ENCODE data around the gene TULP4. TPM values are rescaled to one million over a fixed set of nuclear protein-coding genes. Genes with fewer than 3 reads are reported as not detected.

The TULP4 gene
- total RNA-seq, 1 experiment from 2014 or later: 126 TPM

GRCh38 chr6:158441716-158442215, 129.5 kb downstream of the TULP4 start:
- H3K27ac Mint-ChIP-seq (ENCODE audit: unreplicated experiment): no peak overlapping the region
- BruUV-seq (replicated peaks): no TSS peak
- H3K36me3 Mint-ChIP-seq (ENCODE audit: insufficient read depth, unreplicated experiment): peaks cover 43% of the 10 kb centered on the region

DNA sequence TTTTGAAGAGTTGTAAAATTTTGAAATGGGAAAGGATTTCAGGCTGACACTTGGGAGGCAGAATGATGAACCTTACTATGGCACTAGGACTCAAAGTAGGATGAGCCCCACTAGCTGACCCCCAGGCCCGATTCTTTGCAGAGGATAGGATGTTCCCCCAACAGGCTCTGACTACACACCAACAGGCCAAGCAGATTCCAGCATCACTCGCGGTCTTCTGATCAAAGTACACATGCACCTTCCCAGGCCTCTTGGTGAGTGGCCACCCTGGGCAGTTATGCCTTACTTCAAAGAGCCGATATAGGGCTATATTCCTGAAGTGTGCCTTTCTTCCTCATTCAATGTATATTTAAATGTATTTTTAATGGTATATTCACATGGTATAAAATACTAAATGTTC, 130.0 kb downstream of the TULP4 start:
- Mint-ChIP-seq H3K4me1 (ENCODE audit: low read depth, unreplicated experiment) (no peaks in the 10 kb centered on the region), H3K27me3 (ENCODE audit: insufficient read depth, unreplicated experiment) (no peaks in the 10 kb centered on the region), H3K36me3 (ENCODE audit: insufficient read depth, unreplicated experiment) (peaks cover 43% of the 10 kb centered on the region), H3K9me3 (ENCODE audit: unreplicated experiment) (no peaks in the 10 kb centered on the region), H3K4me3 (ENCODE audit: unreplicated experiment) (no peak overlapping the region), H3K27ac (ENCODE audit: unreplicated experiment) (no peak overlapping the region)
- no peaks in the 10 kb centered on the region for H3K27me3 ChIP-seq (replicated peaks; ENCODE audit: control insufficient read depth, insufficient read depth, low read length)
- TF ChIP-seq CTCF (IDR thresholded peaks at IDR 0.05; ENCODE audit: insufficient read depth in 1 of 2, low read depth in 1 of 2, low read length in 1 of 2, severe bottlenecking in 1 of 2, unreplicated experiment in 1 of 2): no peak
- H3K4me1 ChIP-seq: no peaks in the 10 kb centered on the region
- CTCF ChIA-PET: no interaction called here
- H3K4me3 ChIP-seq (ENCODE audit: low read depth, low read length): no peak overlapping the region
- intact Hi-C loops (cut with micrococcal nuclease; ENCODE audit: unreplicated experiment): no loop called here
- no TSS peak for BruUV-seq (replicated peaks)
- peaks cover 4% of the 10 kb centered on the region; the same call in 1 of the 2 replicates for H3K36me3 ChIP-seq (ENCODE audit: control insufficient read depth, insufficient read depth, low read length)
- H3K9me3 ChIP-seq: no peaks in the 10 kb centered on the region
- POLR2A ChIA-PET: no interaction called here
- DNase-seq: no peak

More at GRCh38 chr6:158441716-158442215, 129.5 kb downstream of the TULP4 start:
- Histone ChIP-seq H3K9me3 (no peaks in the 10 kb centered on the region), H3K4me3 (ENCODE audit: low read depth, low read length) (no peak overlapping the region), H3K27me3 (replicated peaks; ENCODE audit: control insufficient read depth, insufficient read depth, low read length) (no peaks in the 10 kb centered on the region), H3K36me3 (ENCODE audit: control insufficient read depth, insufficient read depth, low read length) (peaks cover 4% of the 10 kb centered on the region; the same call in 1 of the 2 replicates), H3K4me1 (no peaks in the 10 kb centered on the region)
- Mint-ChIP-seq H3K4me3 (ENCODE audit: unreplicated experiment) (no peak overlapping the region), H3K4me1 (ENCODE audit: low read depth, unreplicated experiment) (no peaks in the 10 kb centered on the region), H3K27me3 (ENCODE audit: insufficient read depth, unreplicated experiment) (no peaks in the 10 kb centered on the region), H3K9me3 (ENCODE audit: unreplicated experiment) (no peaks in the 10 kb centered on the region)
- POLR2A ChIA-PET: no interaction called here
- no peak for TF ChIP-seq CTCF (IDR thresholded peaks at IDR 0.05; ENCODE audit: insufficient read depth in 1 of 2, low read depth in 1 of 2, low read length in 1 of 2, severe bottlenecking in 1 of 2, unreplicated experiment in 1 of 2)
- CTCF ChIA-PET: no interaction called here
- intact Hi-C loops (cut with micrococcal nuclease; ENCODE audit: unreplicated experiment): no loop called here
- DNase-seq: no peak

DNA sequence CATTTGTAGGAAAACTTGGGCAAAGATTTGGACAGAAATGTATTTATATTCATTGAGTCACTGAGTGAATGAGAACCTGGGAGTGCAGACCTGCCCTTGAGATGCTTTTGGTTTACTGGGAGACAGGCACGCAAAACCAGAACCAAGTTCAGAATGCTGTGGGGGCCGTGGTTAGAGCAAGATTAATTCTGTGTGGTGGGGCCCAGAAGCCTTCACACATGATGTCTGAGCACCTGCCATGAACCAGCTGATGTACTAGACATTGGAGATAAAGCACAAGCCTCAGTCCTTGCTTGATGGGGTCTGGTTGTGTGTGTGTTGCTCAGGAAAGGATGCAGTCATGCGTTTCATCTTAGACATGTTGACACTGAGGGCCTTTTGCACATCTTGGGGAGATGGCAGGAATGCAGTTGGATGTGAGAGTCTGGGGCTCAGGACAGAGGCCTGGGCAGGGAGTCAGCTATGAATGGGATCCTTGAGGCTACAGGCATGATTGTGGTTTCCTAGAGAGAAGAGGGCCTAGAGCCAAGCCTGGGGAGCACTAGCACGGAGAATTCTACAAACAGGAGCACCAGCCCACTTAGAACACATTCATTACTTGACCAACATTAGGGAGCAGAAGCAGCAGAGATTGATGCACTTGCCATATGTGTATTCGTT, 133.3 kb downstream of the TULP4 start:
- TF ChIP-seq CTCF (IDR thresholded peaks at IDR 0.05; ENCODE audit: insufficient read depth in 1 of 2, low read depth in 1 of 2, low read length in 1 of 2, severe bottlenecking in 1 of 2, unreplicated experiment in 1 of 2): no peak
- no TSS peak for BruUV-seq (replicated peaks)
- intact Hi-C loops (cut with micrococcal nuclease; ENCODE audit: unreplicated experiment): no loop called here

More for the DNA sequence above, 133.3 kb downstream of the TULP4 start:
- no peak for DNase-seq
- Histone ChIP-seq H3K27me3 (replicated peaks; ENCODE audit: control insufficient read depth, insufficient read depth, low read length) (no peaks in the 10 kb centered on the region), H3K9me3 (no peaks in the 10 kb centered on the region), H3K36me3 (ENCODE audit: control insufficient read depth, insufficient read depth, low read length) (peaks cover 6% of the 10 kb centered on the region), H3K4me1 (no peaks in the 10 kb centered on the region), H3K4me3 (ENCODE audit: low read depth, low read length) (no peak overlapping the region)
- ChIA-PET POLR2A (no interaction called here), CTCF (no interaction called here)
- H3K27ac Mint-ChIP-seq (ENCODE audit: unreplicated experiment): no peak overlapping the region
- no peaks in the 10 kb centered on the region for H3K27me3 Mint-ChIP-seq (ENCODE audit: insufficient read depth, unreplicated experiment)
- H3K4me1 Mint-ChIP-seq (ENCODE audit: low read depth, unreplicated experiment): no peaks in the 10 kb centered on the region
- H3K9me3 Mint-ChIP-seq (ENCODE audit: unreplicated experiment): no peaks in the 10 kb centered on the region
- H3K36me3 Mint-ChIP-seq (ENCODE audit: insufficient read depth, unreplicated experiment): peaks cover 43% of the 10 kb centered on the region
- H3K4me3 Mint-ChIP-seq (ENCODE audit: unreplicated experiment): no peak overlapping the region
